HG02870 (cell line): ENCODE results near the gene FAIM.
"Not testable (repeated sequence)": the region's sequence is repeated elsewhere in the genome, so short reads cannot be mapped to it uniquely, and the experiment has no call there.

ENCODE experiments used
- ATAC-seq: cut with Tn5 transposase; IDR thresholded peaks from one replicate; pipeline ENCODE4 v1.9.1; 2021; ENCODE audit warnings: mild to moderate bottlenecking, moderate library complexity; ENCODE audit not compliant: unreplicated experiment

Gene FAIM

GRCh38 chr3:138678086-138678485 lies 69.5 kb downstream of the FAIM start:
- no peak for ATAC-seq

- no peak for ATAC-seq
Observed at GRCh38 chr3:138678874-138679392, 70.4 kb downstream of the FAIM start.

DNA sequence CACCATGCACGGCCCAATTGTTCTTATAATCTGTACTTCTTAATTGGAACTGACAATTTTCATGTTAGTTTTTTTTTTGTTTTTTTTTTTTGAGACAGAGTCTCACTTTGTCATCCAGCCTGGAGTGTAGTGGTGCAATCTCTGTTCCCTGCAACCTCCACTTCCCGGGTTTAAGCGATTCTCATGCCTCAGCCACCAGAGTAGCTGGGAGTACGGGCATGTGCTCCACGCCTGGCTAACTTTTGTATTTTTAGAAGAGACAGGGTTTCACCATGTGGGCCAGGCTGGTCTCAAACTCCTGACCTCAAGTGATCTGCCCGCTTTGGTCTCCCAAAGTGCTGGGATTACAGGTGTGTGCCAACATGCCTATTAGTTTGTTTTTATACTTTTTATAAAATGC lies 72.4 kb downstream of the FAIM start:
- ATAC-seq: not testable (repeated sequence)

DNA sequence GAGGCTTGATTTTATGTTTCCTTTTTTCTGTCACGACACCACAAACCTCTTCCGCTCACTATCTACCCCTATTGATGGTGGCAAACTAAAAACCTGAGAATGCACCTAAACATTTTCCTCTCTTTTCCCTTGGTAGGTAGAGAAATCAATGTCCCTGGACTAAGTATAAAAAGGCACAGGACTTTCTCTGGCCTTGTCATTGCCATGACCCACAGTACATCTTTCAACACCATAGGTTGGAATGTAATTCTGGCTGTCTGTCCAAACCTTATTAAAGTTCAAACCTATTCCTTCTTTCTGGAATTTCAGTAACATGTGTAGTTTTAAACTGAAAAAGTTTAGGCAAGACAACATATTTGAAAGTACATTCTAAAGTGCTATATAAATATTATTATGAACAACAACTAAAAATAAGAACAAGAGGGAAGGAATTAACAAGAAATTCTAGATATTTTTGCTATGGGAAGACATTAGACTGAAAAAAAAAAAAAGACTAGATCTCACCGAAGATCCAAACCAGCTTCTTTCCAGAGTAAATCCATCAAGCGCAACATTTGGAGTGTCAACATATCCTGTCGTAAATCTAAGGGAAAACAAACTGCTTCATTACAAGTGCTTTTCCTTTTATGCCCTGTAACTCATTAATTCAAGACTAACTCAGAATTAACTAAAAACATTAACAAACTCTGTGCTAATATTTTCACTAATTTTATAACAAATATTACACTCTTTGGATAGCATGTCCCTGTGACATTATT lies 73.1 kb downstream of the FAIM start:
- no peak for ATAC-seq

DNA sequence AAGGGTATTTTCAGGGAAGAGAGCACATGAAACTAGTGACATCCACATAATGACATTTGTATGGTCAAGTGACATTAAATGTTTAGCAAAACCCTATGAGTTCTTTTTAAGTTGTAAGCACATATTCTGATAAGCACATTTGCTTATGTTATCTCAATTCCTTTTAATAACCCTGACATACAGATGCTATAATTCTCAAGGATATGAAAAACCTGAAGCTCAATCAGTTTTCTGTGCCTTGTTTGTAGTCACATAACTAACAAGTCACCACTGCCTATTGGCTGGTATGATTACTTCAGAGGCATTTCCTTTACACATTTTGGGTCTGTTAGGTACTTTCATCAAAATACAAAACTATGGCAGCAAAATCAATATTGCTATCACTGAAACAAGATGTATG lies 74.1 kb downstream of the FAIM start:
- ATAC-seq: no peak
